ENCODE results near the gene SYNJ1. TPM values are rescaled to one million over a fixed set of nuclear protein-coding genes. Genes with fewer than 3 reads are reported as not detected.

SYNJ1 gene
- total and polyA plus RNA-seq, 2 of the 13 experiments (the other 11 are each of a cell fraction or from before 2014, with no cell fraction given), result 2.0 to 2.7 TPM

DNA sequence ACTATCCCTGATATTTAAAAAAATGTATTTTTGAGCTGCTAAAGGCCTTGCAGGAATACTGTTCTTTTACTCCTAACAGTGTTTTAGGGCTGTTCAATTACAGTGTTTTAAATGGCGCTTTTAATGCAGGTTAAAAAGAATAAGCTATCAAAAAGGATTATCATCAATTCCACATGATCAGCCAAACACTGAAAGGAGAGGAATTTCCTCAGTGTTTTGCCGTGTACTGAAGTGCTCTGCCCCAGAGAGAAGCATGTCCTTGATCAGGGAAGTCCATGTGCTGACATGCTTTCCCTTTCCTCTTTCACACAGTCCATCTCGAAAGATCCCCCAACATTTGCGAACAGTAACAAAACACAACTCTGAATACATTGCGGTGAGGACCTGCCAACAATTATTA, 119.0 kb downstream of the SYNJ1 start (continued):
- TF ChIP-seq, protein P1, sequence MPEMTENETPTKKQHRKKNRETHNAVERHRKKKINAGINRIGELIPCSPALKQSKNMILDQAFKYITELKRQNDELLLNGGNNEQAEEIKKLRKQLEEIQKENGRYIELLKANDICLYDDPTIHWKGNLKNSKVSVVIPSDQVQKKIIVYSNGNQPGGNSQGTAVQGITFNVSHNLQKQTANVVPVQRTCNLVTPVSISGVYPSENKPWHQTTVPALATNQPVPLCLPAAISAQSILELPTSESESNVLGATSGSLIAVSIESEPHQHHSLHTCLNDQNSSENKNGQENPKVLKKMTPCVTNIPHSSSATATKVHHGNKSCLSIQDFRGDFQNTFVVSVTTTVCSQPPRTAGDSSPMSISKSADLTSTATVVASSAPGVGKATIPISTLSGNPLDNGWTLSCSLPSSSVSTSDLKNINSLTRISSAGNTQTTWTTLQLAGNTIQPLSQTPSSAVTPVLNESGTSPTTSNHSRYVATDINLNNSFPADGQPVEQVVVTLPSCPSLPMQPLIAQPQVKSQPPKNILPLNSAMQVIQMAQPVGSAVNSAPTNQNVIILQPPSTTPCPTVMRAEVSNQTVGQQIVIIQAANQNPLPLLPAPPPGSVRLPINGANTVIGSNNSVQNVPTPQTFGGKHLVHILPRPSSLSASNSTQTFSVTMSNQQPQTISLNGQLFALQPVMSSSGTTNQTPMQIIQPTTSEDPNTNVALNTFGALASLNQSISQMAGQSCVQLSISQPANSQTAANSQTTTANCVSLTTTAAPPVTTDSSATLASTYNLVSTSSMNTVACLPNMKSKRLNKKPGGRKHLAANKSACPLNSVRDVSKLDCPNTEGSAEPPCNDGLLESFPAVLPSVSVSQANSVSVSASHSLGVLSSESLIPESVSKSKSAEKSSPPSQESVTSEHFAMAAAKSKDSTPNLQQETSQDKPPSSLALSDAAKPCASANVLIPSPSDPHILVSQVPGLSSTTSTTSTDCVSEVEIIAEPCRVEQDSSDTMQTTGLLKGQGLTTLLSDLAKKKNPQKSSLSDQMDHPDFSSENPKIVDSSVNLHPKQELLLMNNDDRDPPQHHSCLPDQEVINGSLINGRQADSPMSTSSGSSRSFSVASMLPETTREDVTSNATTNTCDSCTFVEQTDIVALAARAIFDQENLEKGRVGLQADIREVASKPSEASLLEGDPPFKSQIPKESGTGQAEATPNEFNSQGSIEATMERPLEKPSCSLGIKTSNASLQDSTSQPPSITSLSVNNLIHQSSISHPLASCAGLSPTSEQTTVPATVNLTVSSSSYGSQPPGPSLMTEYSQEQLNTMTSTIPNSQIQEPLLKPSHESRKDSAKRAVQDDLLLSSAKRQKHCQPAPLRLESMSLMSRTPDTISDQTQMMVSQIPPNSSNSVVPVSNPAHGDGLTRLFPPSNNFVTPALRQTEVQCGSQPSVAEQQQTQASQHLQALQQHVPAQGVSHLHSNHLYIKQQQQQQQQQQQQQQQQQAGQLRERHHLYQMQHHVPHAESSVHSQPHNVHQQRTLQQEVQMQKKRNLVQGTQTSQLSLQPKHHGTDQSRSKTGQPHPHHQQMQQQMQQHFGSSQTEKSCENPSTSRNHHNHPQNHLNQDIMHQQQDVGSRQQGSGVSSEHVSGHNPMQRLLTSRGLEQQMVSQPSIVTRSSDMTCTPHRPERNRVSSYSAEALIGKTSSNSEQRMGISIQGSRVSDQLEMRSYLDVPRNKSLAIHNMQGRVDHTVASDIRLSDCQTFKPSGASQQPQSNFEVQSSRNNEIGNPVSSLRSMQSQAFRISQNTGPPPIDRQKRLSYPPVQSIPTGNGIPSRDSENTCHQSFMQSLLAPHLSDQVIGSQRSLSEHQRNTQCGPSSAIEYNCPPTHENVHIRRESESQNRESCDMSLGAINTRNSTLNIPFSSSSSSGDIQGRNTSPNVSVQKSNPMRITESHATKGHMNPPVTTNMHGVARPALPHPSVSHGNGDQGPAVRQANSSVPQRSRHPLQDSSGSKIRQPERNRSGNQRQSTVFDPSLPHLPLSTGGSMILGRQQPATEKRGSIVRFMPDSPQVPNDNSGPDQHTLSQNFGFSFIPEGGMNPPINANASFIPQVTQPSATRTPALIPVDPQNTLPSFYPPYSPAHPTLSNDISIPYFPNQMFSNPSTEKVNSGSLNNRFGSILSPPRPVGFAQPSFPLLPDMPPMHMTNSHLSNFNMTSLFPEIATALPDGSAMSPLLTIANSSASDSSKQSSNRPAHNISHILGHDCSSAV (CRISPR knock-in tag; IDR thresholded peaks at IDR 0.05; ENCODE audit: borderline replicate concordance), result no peak
- TF ChIP-seq CREB1 (IDR thresholded peaks at IDR 0.05) (no peak), CREB1 (CRISPR knock-in tag; IDR thresholded peaks at IDR 0.05) (no peak)

DNA sequence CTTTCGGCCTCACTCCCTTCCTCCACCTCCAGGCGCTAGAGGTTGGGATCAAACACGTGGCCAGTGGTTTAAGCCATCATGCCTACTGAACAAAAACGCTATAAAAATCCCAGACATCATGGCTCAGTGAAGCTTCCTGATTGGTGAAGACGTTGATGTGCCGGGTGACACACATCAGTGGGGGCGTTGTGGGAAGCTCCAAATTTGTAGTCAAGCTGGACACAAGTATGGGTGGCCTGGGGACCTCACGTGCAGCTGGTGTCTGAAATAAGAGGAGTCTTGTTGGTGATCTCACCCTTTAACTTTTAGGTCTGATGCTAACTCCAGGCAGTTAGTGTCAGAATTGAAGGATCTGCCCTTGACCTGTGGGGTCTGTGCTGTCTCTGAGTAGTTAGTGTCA, 122.3 kb downstream of the SYNJ1 start:
- H2AFZ ChIP-seq (ENCODE audit: low read length), result no peak overlapping the region
- H3K4me1 ChIP-seq (ENCODE audit: insufficient read depth, low read length), result peaks cover 7% of the 10 kb centered on the region; the same call in 1 of the 2 replicates
- in situ Hi-C loops (cut with HindIII; ENCODE audit: extremely low pct_ligation_motif_present, low pct_unique_long_range_greater_than_20kb) (no loop called here), intact Hi-C loops (cut with micrococcal nuclease; ENCODE audit: unreplicated experiment) (loop anchor here (10.0 kb wide), 1 partner anchor 81 kb away; no protein-coding TSS in a partner anchor)
- 0 out of 2 replicates have a peak, but pooled peaks cover 2% of the 10 kb centered on the region for H4K20me1 ChIP-seq (ENCODE audit: insufficient read depth, low read length)
- 97% methylated on average over 8 of the region's 8 CpGs for WGBS (ENCODE audit: low lambda C conversion rate)
- no peak overlapping the region for H3K27ac ChIP-seq (ENCODE audit: extremely low read length, insufficient read depth, low read length)
- DNase-seq (ENCODE audit: low spot score) (no peak), ATAC-seq (no peak), FAIRE-seq (no peak)
- H3K79me2 ChIP-seq (ENCODE audit: insufficient read depth, low read length), result peaks cover 7% of the 10 kb centered on the region
- H3K4me2 ChIP-seq (ENCODE audit: low read depth, low read length), result no peak overlapping the region
- BruUV-seq (replicated peaks), result no TSS peak
- no peaks in the 10 kb centered on the region for H3K9me3 ChIP-seq (ENCODE audit: low read length)
- POLR2A ChIA-PET, result no interaction called here
- H3K36me3 ChIP-seq (replicated peaks in 1 of 2; ENCODE audit: control insufficient read depth in 1 of 2, insufficient read depth in 2 of 2, low read length in 2 of 2), result peaks cover 30 to 67% of the 10 kb centered on the region in 2 experiments
- H3K9ac ChIP-seq (ENCODE audit: insufficient read depth, low read depth, low read length), result no peak overlapping the region
- H3K4me3 ChIP-seq (replicated peaks in 1 of 3; ENCODE audit: insufficient read depth in 1 of 3, low read depth in 2 of 3, low read length in 3 of 3), result no peak overlapping the region
- TF ChIP-seq MTA1 (CRISPR knock-in tag; IDR thresholded peaks at IDR 0.05; ENCODE audit: borderline replicate concordance) (no peak), ZNF12 (CRISPR knock-in tag; IDR thresholded peaks at IDR 0.05) (no peak), ZNF746 (CRISPR knock-in tag; IDR thresholded peaks at IDR 0.05) (no peak)
- no peaks in the 10 kb centered on the region for H3K27me3 ChIP-seq (ENCODE audit: control insufficient read depth in 1 of 2, insufficient read depth in 2 of 2, low read length in 2 of 2)
- CTCF ChIA-PET (ENCODE audit: low intra/inter-chr PET ratio, low total read pairs), result no interaction called here
